ENCODE data around the gene CDC26.

GRCh38 chr9:113316030-113316429, 40.7 kb upstream of the CDC26 start:
- TF ChIP-seq CTCF (IDR thresholded peaks at IDR 0.05) (no peak), EP300 (IDR thresholded peaks at IDR 0.05) (no peak)
